Activated naive CD8-positive, alpha-beta T cell treated with anti-CD3 and anti-CD28 coated beads, Interleukin-2, amount 50 U/mL, for 24 hours (primary cell): Measurements from ENCODE around the gene SLC38A4.
"Not testable (repeated sequence)": the region's sequence is repeated elsewhere in the genome, so short reads cannot be mapped to it uniquely, and the experiment has no call there.

ENCODE experiments used
- ATAC-seq: fragments of 150-1000 bp; cut with Tn5 transposase; one replicate; pipeline ENCODE4 v1.10.0; 2021
- DNase-seq: peaks from one replicate; pipeline ENCODE4 v3.0.0; 2021
- H3K27ac Mint-ChIP-seq: one replicate; pipeline ENCODE4 v1.8.0; 2021; ENCODE audit warnings: mild to moderate bottlenecking, mixed read lengths
- H3K27me3 Mint-ChIP-seq: one replicate; pipeline ENCODE4 v1.8.0; 2021; ENCODE audit warnings: mixed read lengths
- H3K36me3 Mint-ChIP-seq: one replicate; pipeline ENCODE4 v1.8.0; 2021; ENCODE audit warnings: low read depth, mixed read lengths
- H3K4me1 Mint-ChIP-seq: one replicate; pipeline ENCODE4 v1.8.0; 2021; ENCODE audit warnings: mixed read lengths
- H3K4me3 Mint-ChIP-seq: one replicate; pipeline ENCODE4 v1.8.0; 2021; ENCODE audit warnings: mild to moderate bottlenecking, moderate library complexity, mixed read lengths
- H3K9me3 Mint-ChIP-seq: one replicate; pipeline ENCODE4 v1.8.0; 2021; ENCODE audit warnings: mixed read lengths

Gene SLC38A4

DNA sequence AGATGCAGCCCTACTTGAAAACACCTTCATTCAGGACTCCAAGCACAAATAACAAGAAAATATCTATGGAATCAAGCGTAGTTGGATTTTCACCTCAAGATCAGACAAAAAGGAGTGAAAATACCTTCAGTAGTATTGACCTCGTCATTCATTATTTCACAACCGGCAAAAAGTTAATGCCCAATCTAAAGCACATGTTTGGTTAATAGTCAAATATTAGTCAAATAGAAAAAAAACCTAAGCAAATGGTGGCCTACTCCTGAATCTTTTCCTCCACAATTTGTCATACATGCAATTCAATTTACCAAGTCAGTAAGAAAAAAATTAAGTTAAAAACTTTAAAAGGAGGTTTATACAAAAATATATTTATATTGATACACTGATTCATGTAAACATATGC, 50.0 kb downstream of the SLC38A4 start:
- no peak for ATAC-seq

DNA sequence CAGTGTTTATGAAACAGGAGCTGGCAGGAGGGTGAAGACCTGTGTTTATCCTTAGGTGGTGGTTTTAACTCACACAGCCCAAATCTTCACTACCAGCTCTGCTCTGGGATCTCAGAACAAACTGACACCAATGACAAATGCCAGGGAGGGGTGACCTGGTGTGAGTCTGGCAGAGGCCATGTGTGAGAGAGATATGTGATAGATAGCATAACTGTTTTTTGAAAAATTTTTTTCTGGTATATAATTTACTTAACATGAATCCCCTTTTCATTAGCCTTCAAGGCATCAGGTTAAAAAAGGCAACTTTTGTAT, 51.5 kb downstream of the SLC38A4 start:
- Mint-ChIP-seq H3K27ac (no peak overlapping the region), H3K36me3 (no peaks in the 10 kb centered on the region), H3K4me3 (no peak overlapping the region), H3K27me3 (peaks cover 2% of the 10 kb centered on the region), H3K4me1 (no peaks in the 10 kb centered on the region), H3K9me3 (no peaks in the 10 kb centered on the region)
- no peak for DNase-seq
- no peak for ATAC-seq

More for the DNA sequence above, 50.0 kb downstream of the SLC38A4 start:
- no peaks in the 10 kb centered on the region for H3K36me3 Mint-ChIP-seq
- H3K27me3 Mint-ChIP-seq: peaks cover 6% of the 10 kb centered on the region
- no peak overlapping the region for H3K4me3 Mint-ChIP-seq
- H3K9me3 Mint-ChIP-seq: no peaks in the 10 kb centered on the region
- DNase-seq: no peak
- no peaks in the 10 kb centered on the region for H3K4me1 Mint-ChIP-seq
- no peak overlapping the region for H3K27ac Mint-ChIP-seq

GRCh38 chr12:46773586-46774321, 52.0 kb downstream of the SLC38A4 start:
- H3K4me1 Mint-ChIP-seq: no peaks in the 10 kb centered on the region
- no peak overlapping the region for H3K27ac Mint-ChIP-seq
- no peak for DNase-seq
- ATAC-seq: no peak
- H3K9me3 Mint-ChIP-seq: no peaks in the 10 kb centered on the region
- H3K27me3 Mint-ChIP-seq: peaks cover 2% of the 10 kb centered on the region
- H3K4me3 Mint-ChIP-seq: no peak overlapping the region
- H3K36me3 Mint-ChIP-seq: no peaks in the 10 kb centered on the region

DNA sequence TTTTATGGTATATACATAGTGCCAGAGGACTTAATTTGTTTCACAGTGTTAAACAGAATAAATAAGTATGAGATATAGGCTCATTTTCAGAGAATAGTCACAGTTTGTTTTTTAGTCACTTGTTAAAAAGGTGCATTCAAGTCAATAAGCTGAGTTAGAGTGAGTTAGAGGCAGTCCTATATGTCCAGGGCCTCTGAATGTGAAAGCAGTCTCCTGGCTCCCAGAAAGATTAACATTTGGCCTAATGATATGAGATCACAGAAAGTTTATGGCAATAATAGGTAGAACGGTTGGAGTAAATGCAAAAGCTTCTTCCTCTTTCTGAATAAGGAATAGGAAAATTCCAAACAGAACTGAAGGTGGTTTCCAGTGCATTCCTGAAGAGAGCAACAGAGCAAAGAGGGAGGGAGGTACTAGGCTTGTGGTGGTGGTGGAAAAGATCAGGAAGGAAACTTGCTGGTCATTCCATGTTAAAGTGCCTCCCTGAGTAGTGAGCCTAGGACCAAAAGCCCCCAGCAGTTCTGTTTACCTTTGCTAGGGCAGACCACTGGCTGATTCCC, 54.4 kb downstream of the SLC38A4 start:
- peaks cover 2% of the 10 kb centered on the region for H3K27me3 Mint-ChIP-seq

DNA sequence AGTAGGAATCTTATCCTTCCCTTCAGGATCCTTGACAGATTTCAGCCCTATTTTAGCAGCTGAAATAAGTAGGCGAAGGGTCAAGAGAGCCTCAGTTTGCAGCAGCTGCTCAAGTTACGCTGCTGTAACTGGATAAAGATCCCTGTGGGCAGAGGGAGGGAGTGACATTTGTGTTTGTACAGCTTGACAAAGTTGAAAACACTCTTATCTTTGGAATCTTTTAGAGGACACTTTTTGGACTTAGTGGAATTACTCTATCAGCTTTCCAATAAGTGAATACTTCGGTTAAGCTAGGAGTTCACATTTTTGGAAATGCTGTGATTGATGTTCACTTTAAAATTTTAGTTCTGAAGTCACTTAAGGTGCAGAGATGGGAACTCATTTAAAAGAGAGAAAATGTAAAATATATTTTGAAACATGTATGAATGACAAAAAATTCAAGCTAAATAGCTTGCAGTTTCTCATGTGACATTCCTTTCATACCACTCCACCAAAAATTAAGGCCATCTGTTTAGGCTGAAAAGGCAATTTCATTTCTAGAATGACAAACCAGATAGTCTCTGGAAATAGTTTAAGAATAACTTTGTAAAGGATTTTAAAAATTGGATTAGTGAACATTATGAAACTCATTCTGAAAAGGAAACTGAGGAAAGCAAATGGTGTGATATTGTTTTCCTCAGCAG, 55.2 kb downstream of the SLC38A4 start:
- H3K9me3 Mint-ChIP-seq: no peaks in the 10 kb centered on the region
- DNase-seq: no peak
- H3K27ac Mint-ChIP-seq: no peak overlapping the region
- ATAC-seq: no peak
- no peak overlapping the region for H3K4me3 Mint-ChIP-seq
- no peaks in the 10 kb centered on the region for H3K36me3 Mint-ChIP-seq
- H3K4me1 Mint-ChIP-seq: no peaks in the 10 kb centered on the region
- peaks cover 2% of the 10 kb centered on the region for H3K27me3 Mint-ChIP-seq

More for the DNA sequence above, 54.4 kb downstream of the SLC38A4 start:
- Mint-ChIP-seq H3K36me3 (no peaks in the 10 kb centered on the region), H3K27ac (no peak overlapping the region), H3K4me1 (no peaks in the 10 kb centered on the region), H3K9me3 (no peaks in the 10 kb centered on the region), H3K4me3 (no peak overlapping the region)
- DNase-seq (no peak), ATAC-seq (no peak)

DNA sequence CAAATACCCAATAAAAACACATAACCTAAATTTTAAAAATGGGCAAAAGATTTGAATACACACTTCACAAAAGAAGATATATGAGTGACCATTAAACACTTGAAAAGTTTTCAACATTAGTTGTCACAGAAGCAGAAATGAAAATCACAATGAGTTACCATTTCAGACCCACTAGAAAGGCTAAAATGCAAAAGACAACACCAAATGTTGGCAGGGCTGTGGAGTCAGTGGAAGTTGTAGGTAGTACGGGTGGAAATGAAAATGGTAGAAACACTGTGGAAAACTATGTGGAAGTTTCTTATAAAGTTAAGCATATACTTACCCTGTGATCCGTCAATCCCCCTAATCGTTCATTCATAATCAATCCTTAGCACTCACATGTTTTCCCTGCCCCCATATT, 61.8 kb downstream of the SLC38A4 start:
- no peaks in the 10 kb centered on the region for H3K27me3 Mint-ChIP-seq
- H3K9me3 Mint-ChIP-seq: peaks cover 6% of the 10 kb centered on the region
- H3K4me1 Mint-ChIP-seq: peaks cover 6% of the 10 kb centered on the region
- DNase-seq (no peak), ATAC-seq (no peak)
- no peaks in the 10 kb centered on the region for H3K36me3 Mint-ChIP-seq
- no peak overlapping the region for H3K4me3 Mint-ChIP-seq
- no peak overlapping the region for H3K27ac Mint-ChIP-seq

- Mint-ChIP-seq H3K9me3 (peaks cover 12% of the 10 kb centered on the region), H3K4me1 (peaks cover 6% of the 10 kb centered on the region), H3K27me3 (no peaks in the 10 kb centered on the region), H3K4me3 (no peak overlapping the region), H3K36me3 (peaks cover 1% of the 10 kb centered on the region), H3K27ac (no peak overlapping the region)
- peak; percentile 1 for DNase-seq
- ATAC-seq: peak; percentile 52
Observed at GRCh38 chr12:46763230-46763629, 62.6 kb downstream of the SLC38A4 start.

DNA sequence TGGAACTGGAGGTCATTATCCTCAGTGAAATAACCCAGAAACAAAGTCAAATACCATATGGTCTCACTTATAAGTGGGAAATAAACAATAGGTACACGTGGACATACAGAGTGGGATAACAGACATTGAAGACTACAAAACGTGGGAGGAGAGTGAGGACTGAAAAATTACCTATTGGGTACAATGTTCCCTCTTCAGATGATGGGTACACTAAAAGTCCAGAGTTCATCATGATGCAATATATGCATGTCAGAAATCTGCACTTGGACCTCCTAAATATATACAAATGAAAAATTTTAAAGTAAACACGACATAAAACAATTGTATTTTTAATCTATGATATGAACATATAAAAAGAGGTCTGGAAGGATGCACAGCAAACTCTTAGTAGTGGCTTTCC, 71.2 kb downstream of the SLC38A4 start:
- Mint-ChIP-seq H3K36me3 (peaks cover 5% of the 10 kb centered on the region), H3K4me3 (no peak overlapping the region), H3K27ac (no peak overlapping the region), H3K9me3 (peaks cover 22% of the 10 kb centered on the region), H3K27me3 (no peaks in the 10 kb centered on the region), H3K4me1 (peaks cover 2% of the 10 kb centered on the region)
- ATAC-seq: no peak
- no peak for DNase-seq

GRCh38 chr12:46752396-46752795, 73.4 kb downstream of the SLC38A4 start:
- Mint-ChIP-seq H3K27me3 (no peaks in the 10 kb centered on the region), H3K4me1 (peaks cover 2% of the 10 kb centered on the region), H3K27ac (no peak overlapping the region), H3K9me3 (peaks cover 14% of the 10 kb centered on the region), H3K4me3 (no peak overlapping the region), H3K36me3 (no peaks in the 10 kb centered on the region)
- ATAC-seq (no peak), DNase-seq (no peak)

DNA sequence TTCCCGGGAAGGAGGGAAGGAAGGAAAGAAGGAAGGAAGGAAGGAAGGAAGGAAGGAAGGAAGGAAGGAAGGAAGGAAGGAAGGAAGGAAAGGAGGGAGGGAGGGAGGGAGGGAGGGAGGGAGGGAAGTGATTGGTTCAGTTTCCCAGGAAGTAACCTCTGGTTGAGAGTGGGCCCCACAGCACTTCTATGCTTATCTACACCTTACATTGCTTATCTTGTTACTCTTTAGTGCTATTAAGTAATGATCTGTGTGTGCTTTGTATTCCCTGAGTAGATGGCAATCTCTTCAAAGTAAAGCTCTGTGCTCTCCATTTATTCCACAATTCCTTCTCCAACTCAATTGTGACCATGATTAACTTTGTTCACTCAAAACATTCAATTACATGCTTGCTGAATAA, 74.6 kb downstream of the SLC38A4 start:
- no peaks in the 10 kb centered on the region for H3K27me3 Mint-ChIP-seq
- H3K4me3 Mint-ChIP-seq: no peak overlapping the region
- H3K9me3 Mint-ChIP-seq: peaks cover 14% of the 10 kb centered on the region
- ATAC-seq: no peak
- no peaks in the 10 kb centered on the region for H3K36me3 Mint-ChIP-seq
- DNase-seq: no peak
- H3K4me1 Mint-ChIP-seq: peaks cover 2% of the 10 kb centered on the region
- no peak overlapping the region for H3K27ac Mint-ChIP-seq

- Mint-ChIP-seq H3K4me1 (peaks cover 2% of the 10 kb centered on the region), H3K27me3 (no peaks in the 10 kb centered on the region), H3K27ac (no peak overlapping the region), H3K9me3 (peaks cover 20% of the 10 kb centered on the region), H3K36me3 (no peaks in the 10 kb centered on the region), H3K4me3 (no peak overlapping the region)
- DNase-seq (no peak), ATAC-seq (no peak)
Observed at GRCh38 chr12:46749322-46749721, 76.5 kb downstream of the SLC38A4 start.

DNA sequence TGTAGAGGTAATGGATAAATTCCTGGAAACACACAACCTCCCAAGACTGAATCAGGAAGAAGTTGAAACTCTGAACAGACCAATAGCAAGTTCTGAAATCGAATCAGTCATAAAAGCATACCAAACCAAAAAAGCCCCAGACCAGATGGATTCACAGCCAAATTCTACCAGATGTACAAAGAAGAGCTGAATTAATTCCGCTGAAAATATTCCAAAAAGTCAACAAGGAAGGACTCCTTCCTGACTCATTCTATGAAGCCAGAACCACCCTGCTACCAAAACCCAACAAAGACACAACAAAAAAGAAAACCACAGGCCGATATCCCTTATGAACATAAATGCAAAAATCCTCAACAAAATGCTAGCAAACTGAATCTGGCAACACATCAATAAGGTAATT, 81.5 kb downstream of the SLC38A4 start:
- no peaks in the 10 kb centered on the region for H3K27me3 Mint-ChIP-seq
- ATAC-seq: no peak
- no peaks in the 10 kb centered on the region for H3K4me1 Mint-ChIP-seq
- no peak for DNase-seq
- H3K9me3 Mint-ChIP-seq: peaks cover 45% of the 10 kb centered on the region
- no peak overlapping the region for H3K27ac Mint-ChIP-seq
- H3K4me3 Mint-ChIP-seq: no peak overlapping the region
- H3K36me3 Mint-ChIP-seq: no peaks in the 10 kb centered on the region

GRCh38 chr12:46743456-46743855, 82.3 kb downstream of the SLC38A4 start:
- no peak overlapping the region for H3K4me3 Mint-ChIP-seq
- H3K36me3 Mint-ChIP-seq: no peaks in the 10 kb centered on the region
- DNase-seq (no peak), ATAC-seq (no peak)
- H3K9me3 Mint-ChIP-seq: peaks cover 40% of the 10 kb centered on the region
- no peaks in the 10 kb centered on the region for H3K27me3 Mint-ChIP-seq
- no peak overlapping the region for H3K27ac Mint-ChIP-seq
- no peaks in the 10 kb centered on the region for H3K4me1 Mint-ChIP-seq

GRCh38 chr12:46742271-46742670, 83.5 kb downstream of the SLC38A4 start:
- H3K4me1 Mint-ChIP-seq, H3K27ac Mint-ChIP-seq, H3K36me3 Mint-ChIP-seq, H3K27me3 Mint-ChIP-seq, ATAC-seq, DNase-seq, H3K4me3 Mint-ChIP-seq: not testable (repeated sequence)
- peaks cover 50% of the 10 kb centered on the region for H3K9me3 Mint-ChIP-seq

DNA sequence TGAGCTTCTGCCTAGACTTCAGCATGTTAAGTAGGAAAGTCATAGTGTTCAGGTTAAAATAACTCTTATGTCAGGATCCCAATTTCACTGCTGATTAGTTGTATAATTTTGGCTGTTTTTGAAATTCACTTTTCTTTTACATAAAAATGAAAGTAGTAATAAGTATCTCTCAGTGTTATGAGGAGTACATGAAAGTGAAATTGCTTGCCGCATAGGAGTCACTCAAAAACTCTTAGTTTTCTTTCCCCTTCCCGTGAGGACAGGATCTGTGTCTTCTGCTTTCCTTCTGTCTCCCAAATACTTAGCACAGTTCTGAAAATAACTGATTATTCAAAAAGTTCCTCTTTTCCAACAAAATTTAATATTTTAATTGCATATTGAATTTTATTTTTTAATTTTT, 100.5 kb downstream of the SLC38A4 start:
- DNase-seq: no peak
- H3K4me1 Mint-ChIP-seq: peaks cover 2% of the 10 kb centered on the region
- peaks cover 2% of the 10 kb centered on the region for H3K27me3 Mint-ChIP-seq
- no peak overlapping the region for H3K4me3 Mint-ChIP-seq
- peaks cover 2% of the 10 kb centered on the region for H3K36me3 Mint-ChIP-seq
- ATAC-seq: no peak
- no peaks in the 10 kb centered on the region for H3K9me3 Mint-ChIP-seq
- no peak overlapping the region for H3K27ac Mint-ChIP-seq
